ENCODE measurements around the gene COL6A2.
A peak's percentile ranks its signal among the peaks of the same experiment; 100 is the strongest.
"Not testable (repeated sequence)": the region's sequence is repeated elsewhere in the genome, so short reads cannot be mapped to it uniquely, and the experiment has no call there.

The COL6A2 gene

GRCh38 chr21:46157396-46157986 is 59.6 kb downstream of the COL6A2 start:
- no peak for DNase-seq

GRCh38 chr21:46157987-46158451 is 60.1 kb downstream of the COL6A2 start:
- DNase-seq: no peak

GRCh38 chr21:46158666-46159300 is 60.9 kb downstream of the COL6A2 start:
- DNase-seq: no peak

- DNase-seq: no peak
Observed at GRCh38 chr21:46159390-46159789, 61.5 kb downstream of the COL6A2 start.

- no peak for DNase-seq
Observed at GRCh38 chr21:46159841-46160656, 62.1 kb downstream of the COL6A2 start.

DNA sequence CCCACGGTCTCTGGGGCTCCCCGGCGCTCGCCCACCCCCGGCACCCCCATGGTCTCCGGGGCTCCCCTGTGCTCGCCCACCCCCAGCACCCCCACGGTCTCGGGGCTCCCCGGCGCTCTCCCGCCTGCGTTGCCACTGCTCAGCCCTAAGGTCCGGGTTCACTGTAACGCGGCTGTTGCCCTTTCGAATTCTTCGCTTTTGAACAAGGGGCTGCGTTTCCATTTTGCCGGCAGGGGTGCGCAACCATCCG is 62.7 kb downstream of the COL6A2 start:
- no peak for DNase-seq

DNA sequence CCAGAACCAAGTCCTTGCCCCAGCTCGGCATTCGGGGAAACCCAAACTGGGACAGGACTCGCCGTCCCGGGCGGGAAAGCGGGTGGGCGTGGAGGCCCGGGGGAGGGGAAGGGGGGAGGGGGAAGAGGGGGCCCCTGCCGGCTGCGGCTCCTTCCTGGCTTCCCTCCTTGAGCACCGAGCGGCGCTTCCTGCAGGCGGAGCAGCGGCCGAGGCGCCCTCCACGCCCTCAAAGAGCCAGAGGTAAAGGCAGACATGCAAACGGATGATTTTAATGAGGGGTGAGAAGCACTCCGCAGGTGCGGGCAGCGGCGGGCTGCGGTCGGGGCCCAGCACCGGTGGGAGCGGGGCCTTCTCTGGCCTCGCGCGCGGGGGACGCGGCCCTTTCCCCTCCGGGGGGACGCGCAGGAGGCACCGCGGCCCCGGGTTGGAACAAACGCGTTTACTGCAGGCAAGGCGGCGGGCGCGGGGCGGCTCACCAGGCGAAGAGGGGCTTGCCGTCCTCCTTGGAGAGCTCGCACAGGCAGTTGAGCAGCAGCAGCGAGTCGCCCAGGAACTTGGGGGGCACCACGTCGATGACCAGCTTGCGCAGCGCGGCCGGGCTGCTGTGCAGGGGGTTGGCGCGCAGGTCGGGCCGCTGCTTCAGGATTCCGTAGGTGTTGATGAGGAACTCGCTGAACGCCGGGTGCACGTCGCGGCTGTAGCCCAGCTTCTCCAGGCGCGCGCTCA is 63.2 kb downstream of the COL6A2 start:
- no peak for DNase-seq

DNA sequence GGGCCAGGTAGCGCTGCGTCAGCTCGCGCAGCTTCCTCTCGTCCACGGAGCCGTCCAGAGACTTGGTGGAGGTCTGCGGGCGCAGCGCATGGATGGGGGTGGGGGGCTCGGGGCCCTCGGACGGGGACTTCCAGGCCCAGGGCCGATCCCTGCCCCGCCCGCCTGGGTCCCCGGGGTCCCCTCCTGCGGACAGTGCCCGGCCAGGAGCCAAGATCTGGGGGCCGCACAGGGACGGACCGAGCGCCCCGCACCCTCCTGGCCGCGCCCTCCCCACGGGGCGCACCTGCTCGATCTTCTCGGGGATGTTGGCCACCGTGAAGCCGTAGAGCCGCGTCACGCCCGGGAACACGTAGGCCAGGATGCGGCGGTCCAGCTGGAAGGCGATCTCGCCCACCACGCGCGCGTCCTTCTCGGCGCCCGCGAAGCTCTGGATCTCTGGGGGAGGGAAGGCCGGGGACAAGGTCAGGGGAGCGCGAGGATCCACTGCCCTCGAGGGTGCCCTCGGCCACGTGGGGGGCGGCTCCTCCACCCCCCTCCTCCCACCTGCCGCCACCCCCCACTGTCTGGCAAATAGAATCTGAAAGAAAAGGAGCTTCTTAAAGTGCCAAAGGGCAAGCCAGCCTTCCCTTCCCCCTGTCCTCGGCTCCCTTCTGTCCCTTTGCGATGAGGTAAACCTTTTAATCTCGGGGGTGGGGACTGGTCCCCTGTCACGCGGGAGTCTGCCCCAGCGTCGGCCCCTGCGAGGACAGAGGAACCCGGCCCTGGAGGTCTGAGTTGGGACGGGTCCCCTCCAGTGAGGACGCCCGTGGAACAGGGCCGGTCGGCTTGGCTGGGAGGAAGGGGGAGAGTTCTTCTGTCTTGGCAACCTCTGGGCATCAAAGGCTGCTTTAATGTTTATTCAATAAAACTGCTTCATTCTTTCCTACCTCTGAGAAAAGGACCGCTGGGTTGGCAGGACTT is 64.0 kb downstream of the COL6A2 start:
- DNase-seq: no peak

GRCh38 chr21:46163380-46163779 is 65.5 kb downstream of the COL6A2 start:
- no peak for DNase-seq

DNA sequence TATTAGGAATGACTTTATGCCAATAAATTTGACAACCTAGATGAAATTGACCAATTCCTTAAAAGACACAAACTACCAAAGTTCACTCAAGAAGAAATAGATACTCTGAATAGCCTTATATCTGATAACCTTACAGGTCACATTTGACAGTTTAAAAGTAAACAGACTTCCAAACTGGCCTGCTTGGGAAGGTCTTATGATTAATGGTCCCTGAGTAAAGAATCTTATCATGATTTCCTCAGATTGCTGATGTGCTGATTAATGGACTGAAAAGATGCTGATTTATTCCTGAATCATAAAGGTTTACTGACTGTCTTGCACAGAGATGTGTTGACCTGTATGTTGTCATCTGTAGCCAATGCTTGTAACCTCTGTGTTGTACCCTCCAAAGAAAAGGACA is 67.2 kb downstream of the COL6A2 start:
- no peak for DNase-seq

DNA sequence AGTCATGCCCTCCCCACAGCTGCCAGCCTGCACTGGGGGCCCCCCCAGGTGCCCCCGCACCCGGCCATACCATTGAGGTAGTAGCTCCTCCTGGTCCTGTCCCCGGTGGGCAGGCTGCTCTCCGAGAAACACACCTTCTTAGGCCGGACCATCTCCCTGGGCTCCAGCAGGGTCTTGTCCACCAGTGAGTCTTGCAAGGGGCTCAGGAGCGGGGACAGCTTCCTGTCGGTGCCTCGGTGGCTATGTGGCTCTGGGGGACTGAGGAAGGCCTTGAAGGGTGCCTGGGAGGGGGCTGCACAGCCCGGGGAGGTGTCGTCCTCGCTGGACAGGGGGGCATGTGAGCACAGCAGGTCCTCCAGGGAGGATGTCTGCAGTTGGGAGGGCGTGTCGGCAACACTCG is 70.3 kb downstream of the COL6A2 start:
- DNase-seq: no peak

- DNase-seq: no peak
Observed at GRCh38 chr21:46168659-46169386, 70.9 kb downstream of the COL6A2 start.

- peak; percentile 32 for DNase-seq
Observed at GRCh38 chr21:46170436-46171193, 72.7 kb downstream of the COL6A2 start.

DNA sequence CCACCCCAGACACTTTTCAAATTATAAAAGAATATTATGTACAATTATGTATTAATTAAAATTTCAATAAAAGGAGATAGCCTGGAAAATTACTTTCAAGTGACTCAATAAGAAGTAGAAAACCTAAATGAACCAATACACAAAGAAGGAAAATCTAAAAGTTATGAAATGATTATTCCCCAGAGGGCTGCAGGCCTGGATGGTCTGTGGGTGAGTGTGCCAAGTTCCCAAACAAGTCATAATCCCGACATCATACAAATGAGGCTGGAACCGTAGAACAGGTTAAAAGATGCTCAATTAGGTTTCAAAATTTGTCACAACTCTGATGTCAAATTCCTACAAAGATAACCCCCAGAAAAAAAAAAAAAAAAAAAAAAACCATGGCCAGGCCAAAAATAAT is 73.7 kb downstream of the COL6A2 start:
- no peak for DNase-seq

DNA sequence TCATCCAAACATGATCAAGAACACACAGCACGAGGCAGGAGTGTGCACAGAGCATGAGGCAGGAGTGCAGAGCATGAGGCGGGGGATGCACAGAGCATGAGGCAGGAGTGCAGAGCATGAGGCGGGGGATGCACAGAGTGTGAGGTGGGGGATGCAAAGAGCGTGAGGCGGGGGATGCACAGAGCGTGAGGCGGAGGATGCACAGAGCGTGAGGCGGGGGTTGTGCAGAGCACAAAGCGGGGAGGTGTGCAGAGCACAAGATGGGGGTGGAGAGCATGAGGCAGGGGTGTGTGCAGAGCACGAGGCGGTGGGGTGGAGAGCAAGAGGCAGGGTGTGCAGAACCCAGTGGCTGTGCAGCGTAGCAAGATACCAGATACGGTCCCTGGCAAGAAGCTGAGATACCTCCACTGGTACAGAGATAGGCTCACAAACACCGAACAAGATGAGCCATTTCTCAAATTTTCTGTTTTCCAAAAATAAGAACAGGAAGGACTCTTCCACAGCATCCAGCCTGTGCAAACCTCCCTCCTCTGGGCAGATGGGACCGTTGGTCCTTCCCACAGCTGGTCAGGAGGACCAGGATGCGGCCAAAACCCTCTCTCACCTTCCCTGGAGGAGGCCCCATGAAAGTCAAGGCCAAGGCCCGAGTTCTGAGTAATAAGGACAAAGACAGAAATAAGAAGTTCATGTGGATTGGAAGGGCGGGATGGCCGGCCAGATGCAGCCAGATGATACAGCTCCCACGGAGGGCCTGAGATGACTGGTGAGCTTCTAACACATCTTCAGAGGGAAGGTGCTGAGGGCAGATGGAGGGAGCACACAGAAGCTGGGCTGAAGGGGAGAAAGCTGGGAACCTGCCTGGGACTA is 74.3 kb downstream of the COL6A2 start:
- no peak for DNase-seq

- no peak for DNase-seq
Observed at GRCh38 chr21:46172863-46173528, 75.1 kb downstream of the COL6A2 start.

DNA sequence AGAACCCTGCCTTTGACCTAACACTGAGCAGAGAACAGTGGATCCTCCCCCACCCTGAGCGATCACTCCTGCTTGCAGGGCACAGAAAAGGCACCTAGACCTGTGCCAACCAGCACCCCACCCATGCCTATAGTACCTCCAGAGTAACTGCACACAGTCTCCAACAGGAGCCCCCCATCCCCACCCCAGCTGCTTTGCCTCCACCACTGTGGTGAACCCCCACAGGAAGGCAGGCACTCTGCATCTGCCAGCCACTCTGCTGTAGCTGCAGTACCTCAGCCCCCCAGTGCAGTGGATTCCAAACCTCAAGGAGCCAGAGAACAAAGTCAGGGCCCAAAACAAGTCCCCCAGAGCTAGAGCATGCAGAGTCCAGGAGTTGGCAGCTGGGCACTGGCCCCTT is 75.7 kb downstream of the COL6A2 start:
- DNase-seq: no peak

DNA sequence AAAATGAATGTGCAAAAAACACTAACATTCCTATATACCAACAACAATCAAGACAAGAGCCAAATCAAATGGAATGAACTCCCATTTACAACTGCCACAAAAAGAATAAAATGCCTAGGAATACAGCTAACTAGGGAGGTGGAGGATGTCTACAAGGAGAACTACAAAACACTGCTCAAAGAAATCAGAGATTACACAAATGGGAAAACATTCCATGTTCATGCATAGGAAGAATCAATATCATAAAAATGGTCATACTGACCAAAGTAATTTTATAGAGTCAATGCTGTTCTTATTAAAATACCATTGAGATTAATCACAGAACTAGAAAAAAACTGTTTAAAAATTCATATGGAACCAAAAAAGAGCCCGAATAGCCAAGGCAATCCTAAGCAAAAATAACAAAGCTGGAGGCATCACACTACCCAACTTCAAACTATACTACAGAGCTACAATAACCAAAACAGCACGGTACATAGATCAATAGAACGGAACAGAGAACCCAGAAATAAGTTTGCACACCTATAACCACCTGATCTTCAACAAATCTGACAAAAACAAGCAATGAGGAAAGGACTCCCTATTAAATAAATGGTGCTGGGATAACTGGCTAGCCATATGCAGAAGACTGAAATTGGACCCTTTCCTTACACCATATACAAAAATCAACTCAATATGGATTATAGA is 78.7 kb downstream of the COL6A2 start:
- not testable (repeated sequence) for DNase-seq

DNA sequence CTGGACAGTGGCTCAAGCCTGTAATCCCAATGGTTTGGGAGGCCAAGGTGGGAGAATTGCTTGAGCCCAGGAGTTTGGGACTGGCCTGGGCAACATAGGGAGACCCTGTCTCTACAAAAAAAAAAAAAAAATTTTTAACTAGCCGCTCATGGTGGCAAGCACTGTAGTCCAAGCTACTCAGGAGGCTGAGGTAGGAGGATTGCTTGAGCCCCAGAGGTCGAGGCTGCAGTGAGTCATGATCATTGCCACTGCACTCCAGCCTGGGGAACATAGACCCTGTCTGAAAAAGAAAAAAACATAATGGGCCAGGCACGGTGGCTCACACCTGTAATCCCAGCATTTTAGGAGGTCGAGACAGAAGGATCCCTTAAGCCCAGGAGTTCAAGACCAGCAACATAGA is 81.0 kb downstream of the COL6A2 start:
- no peak for DNase-seq

Data from central memory CD4-positive, alpha-beta T cell (primary cell).